DLD1 (cell line): ENCODE data around the gene MET.
"Not testable (repeated sequence)": the region's sequence is repeated elsewhere in the genome, so short reads cannot be mapped to it uniquely, and the experiment has no call there.

Source experiments
- in situ Hi-C: cut with HindIII; loops from 2 replicates; pipeline ENCODE4 v1.10.0; 2017; ENCODE audit warnings: low sequenced_read_pairs

Gene MET

GRCh38 chr7:116742641-116743040 is 70.6 kb downstream of the MET start:
- in situ Hi-C loops, result no loop called here

GRCh38 chr7:116743835-116744234 is 71.8 kb downstream of the MET start:
- in situ Hi-C loops, result not testable (repeated sequence)

GRCh38 chr7:116746388-116746787 is 74.4 kb downstream of the MET start:
- in situ Hi-C loops, result not testable (repeated sequence)

GRCh38 chr7:116751070-116751469 is 79.1 kb downstream of the MET start:
- in situ Hi-C loops, result not testable (repeated sequence)

GRCh38 chr7:116752305-116753074 is 80.5 kb downstream of the MET start:
- in situ Hi-C loops, result no loop called here

GRCh38 chr7:116753130-116753529 is 81.1 kb downstream of the MET start:
- in situ Hi-C loops, result no loop called here

GRCh38 chr7:116754186-116754585 is 82.2 kb downstream of the MET start:
- in situ Hi-C loops, result no loop called here

GRCh38 chr7:116757283-116757682 is 85.3 kb downstream of the MET start:
- in situ Hi-C loops, result no loop called here

- in situ Hi-C loops, result not testable (repeated sequence)
These were observed 87.6 kb downstream of the MET start for GRCh38 chr7:116759642-116760041.

- in situ Hi-C loops, result no loop called here
These were observed 91.0 kb downstream of the MET start for GRCh38 chr7:116762971-116763370.

GRCh38 chr7:116763647-116764046 is 91.7 kb downstream of the MET start:
- in situ Hi-C loops, result no loop called here

- in situ Hi-C loops, result no loop called here
These were observed 94.9 kb downstream of the MET start for GRCh38 chr7:116766881-116767280.

- in situ Hi-C loops, result no loop called here
These were observed 97.5 kb downstream of the MET start for GRCh38 chr7:116769546-116769945.

GRCh38 chr7:116770941-116771340 is 98.9 kb downstream of the MET start:
- in situ Hi-C loops, result no loop called here

- in situ Hi-C loops, result no loop called here
These were observed 99.6 kb downstream of the MET start for GRCh38 chr7:116771640-116772039.

GRCh38 chr7:116772423-116772863 is 100.4 kb downstream of the MET start:
- in situ Hi-C loops, result no loop called here

- in situ Hi-C loops, result no loop called here
These were observed 101.1 kb downstream of the MET start for GRCh38 chr7:116772926-116773749.

- in situ Hi-C loops, result no loop called here
These were observed 104.0 kb downstream of the MET start for GRCh38 chr7:116776046-116776445.

- in situ Hi-C loops, result no loop called here
These were observed 104.8 kb downstream of the MET start for GRCh38 chr7:116776610-116777289.

GRCh38 chr7:116777651-116778281 is 105.8 kb downstream of the MET start:
- in situ Hi-C loops, result no loop called here

GRCh38 chr7:116779216-116779615 is 107.2 kb downstream of the MET start:
- in situ Hi-C loops, result no loop called here
